Measurements from ENCODE around the gene TTL. TPM values are rescaled to one million over a fixed set of nuclear protein-coding genes. Genes with fewer than 3 reads are reported as not detected.

TTL gene
- total and polyA plus RNA-seq, 11 donors: 13.0 to 55.3 (median 38.7) TPM

DNA sequence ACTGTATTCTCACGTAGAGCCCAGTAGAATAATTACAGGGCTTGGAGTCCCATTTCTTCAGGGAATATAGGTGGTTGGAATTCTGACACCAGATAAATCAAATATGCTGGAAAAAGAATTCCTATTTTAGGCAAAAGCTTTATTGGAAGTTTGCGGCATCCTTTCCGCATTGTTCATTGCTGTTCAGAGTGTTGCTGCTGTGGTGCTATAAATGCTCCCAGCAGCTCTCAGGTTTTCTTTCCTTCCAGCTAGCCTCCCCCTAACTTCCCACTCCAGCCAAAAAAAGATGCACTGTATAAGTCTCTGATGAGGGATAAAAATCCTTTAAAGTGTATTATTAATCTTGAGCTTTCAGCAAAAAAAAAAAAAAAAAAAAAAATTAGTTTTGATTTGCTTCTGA is 34.8 kb downstream of the TTL start:
- H3K4me3 ChIP-seq: no peak overlapping the region
- 96 to 100% (median 98%) methylated on average over 3 of the region's 3 CpGs for WGBS, 4 donors
- H3K9me3 ChIP-seq: peaks cover 0 to 13% (median 0%) of the 10 kb centered on the region in 12 donors
- no peak for TF ChIP-seq POLR2A (IDR thresholded peaks at IDR 0.05)
- TF ChIP-seq, protein P1, sequence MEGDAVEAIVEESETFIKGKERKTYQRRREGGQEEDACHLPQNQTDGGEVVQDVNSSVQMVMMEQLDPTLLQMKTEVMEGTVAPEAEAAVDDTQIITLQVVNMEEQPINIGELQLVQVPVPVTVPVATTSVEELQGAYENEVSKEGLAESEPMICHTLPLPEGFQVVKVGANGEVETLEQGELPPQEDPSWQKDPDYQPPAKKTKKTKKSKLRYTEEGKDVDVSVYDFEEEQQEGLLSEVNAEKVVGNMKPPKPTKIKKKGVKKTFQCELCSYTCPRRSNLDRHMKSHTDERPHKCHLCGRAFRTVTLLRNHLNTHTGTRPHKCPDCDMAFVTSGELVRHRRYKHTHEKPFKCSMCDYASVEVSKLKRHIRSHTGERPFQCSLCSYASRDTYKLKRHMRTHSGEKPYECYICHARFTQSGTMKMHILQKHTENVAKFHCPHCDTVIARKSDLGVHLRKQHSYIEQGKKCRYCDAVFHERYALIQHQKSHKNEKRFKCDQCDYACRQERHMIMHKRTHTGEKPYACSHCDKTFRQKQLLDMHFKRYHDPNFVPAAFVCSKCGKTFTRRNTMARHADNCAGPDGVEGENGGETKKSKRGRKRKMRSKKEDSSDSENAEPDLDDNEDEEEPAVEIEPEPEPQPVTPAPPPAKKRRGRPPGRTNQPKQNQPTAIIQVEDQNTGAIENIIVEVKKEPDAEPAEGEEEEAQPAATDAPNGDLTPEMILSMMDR (IDR thresholded peaks at IDR 0.05): no peak
- intact Hi-C loops (cut with DNase I): no loop called here
- no peak for DNase-seq
- H3K27ac ChIP-seq: no peak overlapping the region
- peaks cover 0 to 80% (median 60%) of the 10 kb centered on the region in 9 donors for H3K36me3 ChIP-seq
- H3K27me3 ChIP-seq: no peaks in the 10 kb centered on the region
- no peaks in the 10 kb centered on the region for H3K4me1 ChIP-seq
- no peak for ATAC-seq

DNA sequence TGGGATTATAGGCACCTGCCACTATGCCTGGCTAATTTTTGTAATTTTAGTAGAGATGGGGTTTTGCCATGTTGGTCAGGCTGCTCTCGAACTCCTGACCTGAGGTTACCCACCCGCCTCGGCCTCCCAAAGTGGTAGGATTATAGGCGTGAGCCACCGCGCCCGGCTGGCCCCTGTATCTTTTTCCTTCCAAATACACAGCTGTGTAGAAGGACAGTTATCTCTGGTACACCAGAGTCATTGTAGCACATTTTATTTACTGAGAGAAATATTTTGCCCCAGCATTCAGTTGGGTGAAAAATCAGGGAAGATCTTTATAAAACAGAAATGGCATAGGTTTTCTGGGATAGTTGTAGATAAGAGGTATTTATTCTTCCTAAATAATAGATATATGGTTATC is 36.9 kb downstream of the TTL start:
- H3K4me1 ChIP-seq: no peaks in the 10 kb centered on the region
- ATAC-seq: no peak
- H3K36me3 ChIP-seq: peaks cover 0 to 87% (median 56%) of the 10 kb centered on the region in 9 donors
- WGBS, 4 donors: 83 to 99% (median 89%) methylated on average over 7 of the region's 7 CpGs
- no peaks in the 10 kb centered on the region for H3K27me3 ChIP-seq
- no peak overlapping the region for H3K4me3 ChIP-seq
- no peak for DNase-seq
- H3K9me3 ChIP-seq: peaks cover 0 to 13% (median 0%) of the 10 kb centered on the region in 12 donors
- H3K27ac ChIP-seq: no peak overlapping the region
- TF ChIP-seq, protein P1 (IDR thresholded peaks at IDR 0.05): no peak
- no peak for TF ChIP-seq POLR2A (IDR thresholded peaks at IDR 0.05)
- intact Hi-C loops (cut with DNase I): no loop called here

DNA sequence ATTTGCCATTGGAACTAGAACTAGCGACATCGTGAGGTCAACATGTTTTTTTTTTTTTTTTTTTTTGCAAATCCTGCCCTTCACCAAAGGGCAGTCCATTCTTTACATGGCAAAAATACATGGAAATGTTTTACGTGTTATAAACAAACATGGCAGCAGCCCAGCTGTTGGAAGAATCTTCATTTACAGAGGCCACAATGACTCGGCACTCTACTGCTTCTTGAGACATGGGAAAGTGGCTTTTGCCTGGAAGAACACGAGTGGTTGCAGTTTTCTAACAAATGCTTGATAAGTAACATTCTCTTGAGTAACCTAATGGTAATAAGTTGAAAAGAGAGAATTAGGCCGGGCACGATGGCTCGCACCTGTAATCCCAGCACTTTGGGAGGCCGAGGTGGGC is 37.5 kb downstream of the TTL start:
- no peak for TF ChIP-seq POLR2A (IDR thresholded peaks at IDR 0.05)
- TF ChIP-seq, protein P1 (IDR thresholded peaks at IDR 0.05): no peak
- DNase-seq: no peak
- WGBS, 4 donors: 84 to 98% (median 87%) methylated on average over 9 of the region's 9 CpGs
- Histone ChIP-seq H3K27ac (no peak overlapping the region), H3K9me3 (peaks cover 0 to 13% (median 0%) of the 10 kb centered on the region in 12 donors), H3K36me3 (peaks cover 0 to 81% (median 50%) of the 10 kb centered on the region in 9 donors), H3K4me3 (no peak overlapping the region), H3K4me1 (no peaks in the 10 kb centered on the region), H3K27me3 (no peaks in the 10 kb centered on the region)
- intact Hi-C loops (cut with DNase I): no loop called here
- ATAC-seq: no peak

DNA sequence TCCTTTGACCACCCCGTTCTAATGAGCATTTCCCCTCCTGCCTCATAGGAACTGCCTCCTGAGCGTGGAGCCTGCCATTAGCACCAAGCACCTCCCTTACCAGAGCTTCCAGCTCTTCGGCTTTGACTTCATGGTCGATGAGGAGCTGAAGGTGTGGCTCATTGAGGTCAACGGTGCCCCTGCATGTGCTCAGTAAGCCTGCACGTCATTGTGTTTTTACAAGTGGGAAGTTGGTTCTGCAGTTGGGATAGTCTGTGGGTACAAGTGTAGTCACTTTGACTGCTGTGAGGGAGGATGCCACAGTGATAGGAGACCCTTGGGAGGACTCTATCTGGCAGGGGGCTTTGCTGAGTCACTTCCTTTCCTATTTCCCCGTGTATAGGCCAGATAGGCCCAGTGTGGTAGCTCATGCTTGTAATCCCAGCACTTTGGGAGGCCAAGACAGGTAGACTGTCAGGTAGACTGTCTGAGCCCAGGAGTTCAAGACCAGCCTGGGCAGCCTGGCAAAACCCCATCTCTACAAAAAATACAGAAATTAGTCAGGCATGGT is 38.4 kb downstream of the TTL start:
- 82 to 88% (median 86%) methylated on average over 7 of the region's 7 CpGs for WGBS, 4 donors
- intact Hi-C loops (cut with DNase I): no loop called here
- no peak overlapping the region for H3K4me3 ChIP-seq
- DNase-seq (no peak), ATAC-seq (no peak)
- H3K4me1 ChIP-seq: no peaks in the 10 kb centered on the region
- no peaks in the 10 kb centered on the region for H3K27me3 ChIP-seq
- H3K27ac ChIP-seq: no peak overlapping the region
- TF ChIP-seq, protein P1 (IDR thresholded peaks at IDR 0.05): no peak
- TF ChIP-seq POLR2A (IDR thresholded peaks at IDR 0.05): no peak
- peaks cover 0 to 6% (median 0%) of the 10 kb centered on the region in 12 donors for H3K9me3 ChIP-seq
- H3K36me3 ChIP-seq: peaks cover 0 to 73% (median 48%) of the 10 kb centered on the region in 9 donors

Measured in heart left ventricle (tissue), 16 donors.